CD1c-positive myeloid dendritic cell (primary cell): ENCODE measurements around the gene CCSER1.

Experiments
- DNase-seq: peaks from one replicate; pipeline ENCODE4 v3.0.0-alpha.2; 2016; ENCODE audit errors: extremely low spot score

CCSER1 gene

GRCh38 chr4:90127223-90127705 lies at the start of gene CCSER1:
Gene CCSER1 (plus strand): TSS chr4:90127394.
- peak; percentile 78 for DNase-seq

GRCh38 chr4:90078440-90078839 lies 48.8 kb upstream of the CCSER1 start:
- peak; percentile 84 for DNase-seq

GRCh38 chr4:90080116-90080515 lies 47.1 kb upstream of the CCSER1 start:
- DNase-seq: no peak

GRCh38 chr4:90081432-90082144 lies 45.6 kb upstream of the CCSER1 start:
- DNase-seq: no peak

- no peak for DNase-seq
These were observed 44.7 kb upstream of the CCSER1 start for GRCh38 chr4:90082449-90082848.

- no peak for DNase-seq
These were observed 42.8 kb upstream of the CCSER1 start for GRCh38 chr4:90084277-90084966.

GRCh38 chr4:90084967-90085295 lies 42.3 kb upstream of the CCSER1 start:
- no peak for DNase-seq

- DNase-seq: no peak
These were observed 33.7 kb upstream of the CCSER1 start for GRCh38 chr4:90093526-90093925.

- DNase-seq: no peak
These were observed 32.2 kb upstream of the CCSER1 start for GRCh38 chr4:90095000-90095399.

- DNase-seq: peak; percentile 83
These were observed 27.4 kb upstream of the CCSER1 start for GRCh38 chr4:90099812-90100211.

GRCh38 chr4:90103991-90104390 lies 23.2 kb upstream of the CCSER1 start:
- no peak for DNase-seq

- DNase-seq: no peak
These were observed 21.9 kb upstream of the CCSER1 start for GRCh38 chr4:90105274-90105673.

GRCh38 chr4:90112715-90113114 lies 14.5 kb upstream of the CCSER1 start:
- DNase-seq: no peak

- no peak for DNase-seq
These were observed 13.2 kb upstream of the CCSER1 start for GRCh38 chr4:90113881-90114457.

- peak; percentile 19 for DNase-seq
These were observed 8.5 kb upstream of the CCSER1 start for GRCh38 chr4:90118527-90119195.

GRCh38 chr4:90120037-90120436 lies 7.2 kb upstream of the CCSER1 start:
- DNase-seq: no peak

GRCh38 chr4:90120815-90121214 lies 6.4 kb upstream of the CCSER1 start:
- DNase-seq: no peak

- no peak for DNase-seq
These were observed 5.4 kb upstream of the CCSER1 start for GRCh38 chr4:90121676-90122354.

- DNase-seq: no peak
These were observed 4.8 kb upstream of the CCSER1 start for GRCh38 chr4:90122355-90122748.

GRCh38 chr4:90124276-90124675 lies 2.9 kb upstream of the CCSER1 start:
- no peak for DNase-seq

GRCh38 chr4:90126805-90127204 lies 389 bp upstream of the CCSER1 start:
- DNase-seq: no peak
